GM19455 (cell line): ENCODE results near the gene GP9.

Source experiments
- ATAC-seq: cut with Tn5 transposase; IDR thresholded peaks from one replicate; pipeline ENCODE4 v1.9.1; 2021; ENCODE audit not compliant: unreplicated experiment

Gene GP9

GRCh38 chr3:129060276-129061022 lies at the start of gene GP9:
Gene GP9 (plus strand): TSS chr3:129060779. CDS start chr3:129061740, 961 bp downstream.
- no peak for ATAC-seq

- no peak for ATAC-seq
These were observed 47.1 kb upstream of the GP9 start for GRCh38 chr3:129013491-129013891.

GRCh38 chr3:129014148-129014547 lies 46.4 kb upstream of the GP9 start:
- ATAC-seq = no peak

GRCh38 chr3:129014793-129015345 lies 45.7 kb upstream of the GP9 start:
- ATAC-seq = no peak

- ATAC-seq = no peak
These were observed 45.0 kb upstream of the GP9 start for GRCh38 chr3:129015388-129016105.

DNA sequence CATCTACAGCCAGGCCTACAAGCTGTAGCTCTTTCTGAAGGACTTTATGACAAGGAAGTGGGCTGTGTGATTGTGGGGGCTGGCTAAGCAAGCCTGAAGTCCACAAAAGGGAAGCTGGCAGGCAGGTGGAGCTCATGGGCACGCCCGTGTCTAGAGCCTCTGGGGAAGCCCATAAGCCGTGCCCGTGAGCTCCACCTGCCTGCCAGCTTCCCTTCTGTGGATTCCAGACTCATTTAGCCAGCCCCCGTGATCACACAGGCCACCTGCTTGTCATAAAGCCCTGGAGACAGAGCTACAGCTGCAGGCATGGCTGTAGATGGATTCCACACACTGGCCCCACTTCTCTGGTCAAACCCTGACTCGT lies 44.2 kb upstream of the GP9 start:
- no peak for ATAC-seq

GRCh38 chr3:129016720-129017483 lies 43.7 kb upstream of the GP9 start:
- ATAC-seq = no peak

- no peak for ATAC-seq
These were observed 43.1 kb upstream of the GP9 start for GRCh38 chr3:129017484-129017899.

- no peak for ATAC-seq
These were observed 42.3 kb upstream of the GP9 start for GRCh38 chr3:129018271-129018670.

- no peak for ATAC-seq
These were observed 41.8 kb upstream of the GP9 start for GRCh38 chr3:129018751-129019150.

GRCh38 chr3:129019266-129019665 lies 41.3 kb upstream of the GP9 start:
- ATAC-seq = no peak

GRCh38 chr3:129020691-129021090 lies 39.9 kb upstream of the GP9 start:
- ATAC-seq = no peak

GRCh38 chr3:129021140-129021551 lies 39.4 kb upstream of the GP9 start:
- no peak for ATAC-seq

DNA sequence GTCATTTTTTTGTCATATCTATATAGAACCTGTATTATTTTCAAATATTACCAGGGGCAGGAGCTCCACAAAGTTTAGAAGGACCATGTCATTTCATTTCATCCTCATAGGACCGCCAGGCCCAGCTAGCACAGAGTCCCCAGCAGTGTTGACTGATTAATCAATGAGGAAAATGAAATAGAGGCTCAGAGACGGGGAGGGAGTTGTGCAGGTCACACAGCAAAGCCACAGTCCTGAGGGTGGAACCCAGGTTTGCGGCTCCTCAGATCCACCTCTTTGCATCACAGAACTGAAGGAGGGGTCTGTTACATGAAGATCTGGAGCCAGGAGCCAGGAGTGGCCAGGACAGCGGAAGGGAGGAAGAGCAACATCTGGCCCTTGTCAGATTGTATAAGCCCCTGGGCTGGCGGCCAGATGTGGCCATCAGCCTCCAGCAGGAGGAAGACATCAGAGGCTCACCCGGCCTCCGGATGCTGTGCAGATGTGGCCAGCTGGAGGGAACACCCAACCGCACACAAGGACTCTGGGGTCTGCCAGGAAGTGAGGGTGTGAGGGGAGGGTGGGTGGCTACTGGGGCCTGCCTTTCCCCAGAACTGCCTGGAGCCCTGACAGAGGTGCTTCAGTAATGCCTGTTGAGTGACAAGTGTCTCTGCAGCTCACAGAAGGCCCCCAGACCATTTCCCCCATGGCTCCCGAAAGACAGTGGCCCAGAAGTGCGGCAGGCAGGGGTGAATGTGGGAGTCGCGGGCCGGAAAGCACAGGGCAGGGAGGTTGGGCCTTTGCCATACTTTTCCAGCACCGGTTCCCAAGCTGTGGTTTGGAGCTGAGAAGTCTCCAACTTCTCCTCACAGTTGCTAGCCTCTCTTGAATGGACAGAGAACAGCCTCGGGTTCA lies 38.2 kb upstream of the GP9 start:
- ATAC-seq = no peak

DNA sequence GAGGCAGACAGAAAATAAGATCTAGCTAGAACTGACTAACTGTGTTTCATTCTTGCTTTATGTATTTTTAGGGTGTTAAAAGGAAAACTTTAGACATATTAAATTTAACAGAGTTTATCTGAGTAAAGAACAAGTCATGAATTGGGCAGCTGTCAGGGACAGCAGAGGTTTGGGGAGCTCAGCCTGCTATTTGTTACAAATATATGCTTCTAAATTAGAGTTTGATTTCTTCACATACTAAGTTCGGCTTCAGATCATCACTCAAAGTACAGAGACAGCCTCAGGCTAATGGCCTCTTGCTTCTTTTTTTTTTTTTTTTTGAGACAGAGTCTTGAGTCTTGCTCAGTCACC lies 37.6 kb upstream of the GP9 start:
- ATAC-seq = no peak

DNA sequence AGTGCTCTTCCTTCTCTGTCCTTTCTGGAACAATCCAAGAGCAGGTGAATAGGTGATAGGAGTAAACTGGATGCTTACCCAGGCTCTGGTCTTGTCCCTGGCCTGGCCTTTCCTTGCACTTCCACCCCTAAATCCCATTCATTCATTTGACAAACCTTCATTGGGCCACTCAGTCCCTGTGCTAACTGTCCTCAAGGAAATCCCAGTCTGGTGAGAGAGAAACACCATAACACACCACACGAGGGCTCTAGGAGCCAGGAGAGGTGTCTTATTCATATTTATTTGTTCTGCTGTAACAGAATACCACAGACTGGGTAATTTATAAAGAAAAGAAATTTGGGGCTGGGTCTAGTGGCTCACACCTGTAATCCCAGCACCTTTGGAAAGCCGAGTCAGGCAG lies 36.7 kb upstream of the GP9 start:
- ATAC-seq = no peak

- ATAC-seq = no peak
These were observed 35.5 kb upstream of the GP9 start for GRCh38 chr3:129025108-129025507.

DNA sequence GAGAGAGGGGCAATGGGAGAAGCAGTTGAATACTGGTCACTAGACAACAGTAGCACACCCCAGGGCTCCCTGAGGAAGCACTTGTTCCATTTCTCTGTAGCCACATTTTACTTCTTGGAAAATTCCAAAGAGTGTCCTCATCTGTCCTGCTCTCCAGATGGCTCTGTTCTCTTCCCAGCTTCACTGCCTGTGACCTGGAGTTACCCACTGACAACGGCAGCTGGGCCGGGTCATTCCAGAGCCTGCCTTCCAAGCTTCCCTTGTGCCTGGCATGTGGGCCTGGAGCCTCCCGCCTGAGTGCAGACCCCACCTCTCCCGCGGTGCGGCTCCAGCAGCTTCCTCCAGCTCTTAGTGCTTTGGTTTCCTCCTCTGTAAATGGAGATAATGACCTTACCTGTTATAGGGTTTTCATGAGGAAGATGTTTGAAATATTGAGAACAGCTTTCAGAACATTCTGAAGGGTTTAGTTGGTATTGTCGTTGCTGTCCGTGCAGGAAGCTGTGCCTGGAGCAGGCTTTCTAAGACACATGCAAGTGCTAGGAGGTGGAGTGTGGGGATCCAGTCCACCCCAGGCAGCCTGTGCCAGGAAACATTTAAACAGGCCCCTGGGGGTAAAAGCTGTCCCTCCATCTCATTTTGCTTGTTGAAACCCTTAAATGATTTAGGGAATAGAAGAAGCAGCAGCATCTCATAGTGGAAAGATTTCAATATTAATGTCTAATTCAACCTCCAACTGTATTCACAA lies 34.7 kb upstream of the GP9 start:
- ATAC-seq = no peak

DNA sequence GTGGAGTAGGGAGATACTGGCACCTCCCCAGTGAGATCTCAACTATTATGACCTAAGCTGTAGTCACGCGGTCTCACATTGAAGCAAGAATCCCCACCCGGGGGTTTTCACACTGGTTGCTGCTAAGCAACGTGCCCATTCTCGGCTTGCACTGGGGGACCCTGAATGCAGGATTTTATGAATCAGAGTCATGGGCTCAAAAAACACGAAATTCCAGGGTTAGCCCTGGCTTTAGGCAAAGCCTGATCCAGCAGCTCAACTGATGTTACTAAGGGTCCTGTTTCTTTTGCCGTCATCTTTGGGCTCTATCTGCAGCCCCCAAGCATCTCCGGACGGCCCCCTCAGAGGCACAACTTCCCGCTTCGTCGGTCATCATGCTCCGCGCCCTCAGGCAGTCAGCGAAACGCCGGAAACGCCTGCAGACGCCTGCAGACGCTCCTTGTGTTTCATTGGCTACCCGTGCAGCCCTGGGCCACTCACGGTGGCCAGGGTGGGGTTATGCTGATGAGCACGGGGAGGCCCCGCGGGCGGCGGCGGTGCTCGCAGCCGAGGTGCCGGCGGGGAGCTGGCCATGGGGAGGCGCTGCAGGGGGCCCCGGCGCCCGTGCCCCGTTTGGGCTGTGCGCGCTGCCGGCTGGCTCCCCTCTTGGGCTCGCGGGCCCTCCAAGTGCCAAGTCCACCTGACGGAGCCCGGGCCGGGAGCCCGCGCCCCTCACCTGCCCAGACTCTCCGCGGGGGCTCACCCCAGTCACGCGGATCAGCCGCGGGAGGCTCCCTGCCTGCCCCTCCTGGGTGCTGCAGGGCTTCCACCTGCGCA lies 33.6 kb upstream of the GP9 start:
- peak; percentile 94 for ATAC-seq
